ENCODE measurements around the gene TMEM260. TPM values are rescaled to one million over a fixed set of nuclear protein-coding genes. Genes with fewer than 3 reads are reported as not detected.
A peak's percentile ranks its signal among the peaks of the same experiment; 100 is the strongest.

Gene TMEM260
- total RNA-seq, 2 donors from 2014 or later, result 29.4 to 40.8 TPM

DNA sequence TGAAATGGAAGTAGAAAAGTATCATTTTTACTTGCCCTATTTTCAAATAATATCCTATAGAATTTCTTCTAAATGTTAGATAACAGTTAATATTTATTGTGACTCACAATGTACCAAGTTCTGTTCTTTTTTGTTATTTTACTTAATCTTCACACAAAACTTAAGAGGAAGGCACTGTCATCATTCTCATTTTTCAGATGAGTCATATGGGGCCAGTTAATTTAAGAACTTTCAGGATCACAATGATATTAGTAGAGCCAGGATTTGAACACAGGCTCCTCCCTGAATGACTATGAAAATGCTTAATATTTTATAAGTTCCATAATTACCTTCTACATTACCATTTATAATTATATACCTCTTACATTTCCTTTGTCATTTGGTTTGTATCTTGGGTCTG, 10.4 kb upstream of the TMEM260 start:
- H3K27ac Mint-ChIP-seq, result no peak overlapping the region

GRCh38 chr14:56570295-56570694, 9.3 kb upstream of the TMEM260 start:
- H3K27me3 Mint-ChIP-seq (ENCODE audit: insufficient read depth), result peaks cover 6% of the 10 kb centered on the region
- Histone ChIP-seq H3K9me3 (ENCODE audit: control insufficient read depth, low read length) (no peaks in the 10 kb centered on the region), H3K36me3 (ENCODE audit: control insufficient read depth, insufficient read depth, low read length) (no peaks in the 10 kb centered on the region), H3K27ac (ENCODE audit: low read depth, low read length) (no peak overlapping the region), H3K9ac (ENCODE audit: extremely low read depth, low read length, poor library complexity, severe bottlenecking) (no peak overlapping the region), H3K4me1 (ENCODE audit: control insufficient read depth, insufficient read depth, low read length) (no peaks in the 10 kb centered on the region), H3K27me3 (ENCODE audit: control insufficient read depth, insufficient read depth, low read length, poor library complexity, severe bottlenecking) (no peaks in the 10 kb centered on the region), H3K4me3 (ENCODE audit: low read length) (no peak overlapping the region)
- H3K4me1 Mint-ChIP-seq, result peaks cover 1% of the 10 kb centered on the region
- TF ChIP-seq, protein P1, sequence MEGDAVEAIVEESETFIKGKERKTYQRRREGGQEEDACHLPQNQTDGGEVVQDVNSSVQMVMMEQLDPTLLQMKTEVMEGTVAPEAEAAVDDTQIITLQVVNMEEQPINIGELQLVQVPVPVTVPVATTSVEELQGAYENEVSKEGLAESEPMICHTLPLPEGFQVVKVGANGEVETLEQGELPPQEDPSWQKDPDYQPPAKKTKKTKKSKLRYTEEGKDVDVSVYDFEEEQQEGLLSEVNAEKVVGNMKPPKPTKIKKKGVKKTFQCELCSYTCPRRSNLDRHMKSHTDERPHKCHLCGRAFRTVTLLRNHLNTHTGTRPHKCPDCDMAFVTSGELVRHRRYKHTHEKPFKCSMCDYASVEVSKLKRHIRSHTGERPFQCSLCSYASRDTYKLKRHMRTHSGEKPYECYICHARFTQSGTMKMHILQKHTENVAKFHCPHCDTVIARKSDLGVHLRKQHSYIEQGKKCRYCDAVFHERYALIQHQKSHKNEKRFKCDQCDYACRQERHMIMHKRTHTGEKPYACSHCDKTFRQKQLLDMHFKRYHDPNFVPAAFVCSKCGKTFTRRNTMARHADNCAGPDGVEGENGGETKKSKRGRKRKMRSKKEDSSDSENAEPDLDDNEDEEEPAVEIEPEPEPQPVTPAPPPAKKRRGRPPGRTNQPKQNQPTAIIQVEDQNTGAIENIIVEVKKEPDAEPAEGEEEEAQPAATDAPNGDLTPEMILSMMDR (conservative IDR thresholded peaks at IDR 0.05), result no peak
- H3K27ac Mint-ChIP-seq, result no peak overlapping the region
- H3K9me3 Mint-ChIP-seq, result no peaks in the 10 kb centered on the region
- H3K36me3 Mint-ChIP-seq (ENCODE audit: low read depth), result no peaks in the 10 kb centered on the region
- DNase-seq, result no peak
- no peak overlapping the region for H3K4me3 Mint-ChIP-seq
- 80 to 89% methylated on average over 1 of the region's 1 CpG for WGBS, 2 experiments (ENCODE audit: insufficient coverage in 1 of 2, insufficient read length in 1 of 2)

More for the DNA sequence above, 10.4 kb upstream of the TMEM260 start:
- Histone ChIP-seq H3K27me3 (ENCODE audit: control insufficient read depth, insufficient read depth, low read length, poor library complexity, severe bottlenecking) (no peaks in the 10 kb centered on the region), H3K27ac (ENCODE audit: low read depth, low read length) (no peak overlapping the region), H3K4me1 (ENCODE audit: control insufficient read depth, insufficient read depth, low read length) (no peaks in the 10 kb centered on the region), H3K36me3 (ENCODE audit: control insufficient read depth, insufficient read depth, low read length) (no peaks in the 10 kb centered on the region), H3K9me3 (ENCODE audit: control insufficient read depth, low read length) (no peaks in the 10 kb centered on the region), H3K9ac (ENCODE audit: extremely low read depth, low read length, poor library complexity, severe bottlenecking) (no peak overlapping the region), H3K4me3 (ENCODE audit: low read length) (no peak overlapping the region)
- Mint-ChIP-seq H3K27me3 (ENCODE audit: insufficient read depth) (peaks cover 3% of the 10 kb centered on the region), H3K9me3 (no peaks in the 10 kb centered on the region), H3K36me3 (ENCODE audit: low read depth) (no peaks in the 10 kb centered on the region), H3K4me3 (no peak overlapping the region), H3K4me1 (peaks cover 1% of the 10 kb centered on the region)
- TF ChIP-seq, protein P1 (conservative IDR thresholded peaks at IDR 0.05), result no peak
- DNase-seq, result no peak

DNA sequence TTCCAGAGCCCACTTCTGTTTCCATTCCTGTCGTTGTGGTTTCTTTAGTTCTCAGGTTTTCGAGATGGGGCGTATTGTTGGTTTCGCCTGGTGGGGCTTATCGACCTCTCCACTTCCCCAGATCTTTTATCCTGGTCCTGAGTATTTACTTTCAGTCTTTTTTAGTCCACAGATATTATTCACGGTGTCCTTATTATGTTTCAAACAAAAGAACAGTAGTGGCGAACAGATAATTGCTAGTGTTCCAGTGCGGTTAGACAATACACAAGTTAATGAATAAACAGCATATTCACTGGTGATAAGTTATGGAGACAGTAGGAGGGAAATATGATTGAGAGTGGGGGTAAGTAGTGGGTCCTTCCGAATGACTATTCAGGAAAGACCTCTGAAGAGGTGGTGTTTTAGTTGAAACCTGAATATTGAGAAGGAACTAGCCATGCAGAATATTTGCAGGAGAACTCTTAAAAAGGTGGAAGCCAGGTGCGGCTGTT, 668 bp downstream of the TMEM260 start:
- WGBS, 2 experiments (ENCODE audit: insufficient coverage in 1 of 2, insufficient read length in 1 of 2), result 9 to 13% methylated on average over 4 to 10 of the region's 10 CpGs
- peaks cover 8% of the 10 kb centered on the region for H3K27me3 ChIP-seq (ENCODE audit: control insufficient read depth, insufficient read depth, low read length, poor library complexity, severe bottlenecking)
- no peaks in the 10 kb centered on the region for H3K9me3 Mint-ChIP-seq

More for the DNA sequence above, 668 bp downstream of the TMEM260 start:
- no peak for DNase-seq
- Histone ChIP-seq H3K4me3 (ENCODE audit: low read length) (peak overlapping the region; percentile 99), H3K4me1 (ENCODE audit: control insufficient read depth, insufficient read depth, low read length) (peaks cover 21% of the 10 kb centered on the region), H3K9me3 (ENCODE audit: control insufficient read depth, low read length) (no peaks in the 10 kb centered on the region), H3K36me3 (ENCODE audit: control insufficient read depth, insufficient read depth, low read length) (peaks cover 3% of the 10 kb centered on the region), H3K9ac (ENCODE audit: extremely low read depth, low read length, poor library complexity, severe bottlenecking) (peak overlapping the region; percentile 94), H3K27ac (ENCODE audit: low read depth, low read length) (no peak overlapping the region)
- H3K4me1 Mint-ChIP-seq, result peaks cover 44% of the 10 kb centered on the region
- H3K27me3 Mint-ChIP-seq (ENCODE audit: insufficient read depth), result no peaks in the 10 kb centered on the region
- H3K27ac Mint-ChIP-seq, result peak overlapping the region; percentile 69
- TF ChIP-seq, protein P1 (conservative IDR thresholded peaks at IDR 0.05), result no peak
- H3K36me3 Mint-ChIP-seq (ENCODE audit: low read depth), result no peaks in the 10 kb centered on the region
- H3K4me3 Mint-ChIP-seq, result peak overlapping the region; percentile 86

All from endodermal cell (in vitro differentiated cells).